ENCODE data around the gene SLC2A6. TPM values are rescaled to one million over a fixed set of nuclear protein-coding genes. Genes with fewer than 3 reads are reported as not detected.

Gene SLC2A6
- total RNA-seq, 4 donors from 2014 or later: 0.41 to 2.4 (median 1.4) TPM

GRCh38 chr9:133499132-133499891, 20.4 kb upstream of the SLC2A6 start:
- peaks cover 0 to 7% (median 2%) of the 10 kb centered on the region in 3 donors for H3K27me3 ChIP-seq
- H3K9me3 ChIP-seq: peaks cover 0 to 6% (median 3%) of the 10 kb centered on the region in 3 donors
- peak overlapping the region in 1 of 4 donors; percentile 41 for H3K27ac ChIP-seq
- H3K4me3 ChIP-seq: no peak overlapping the region
- DNase-seq (no peak), ATAC-seq (peak in 1 of 2 donors; percentile 54)
- no peaks in the 10 kb centered on the region for H3K36me3 ChIP-seq
- in situ Hi-C loops (cut with MboI; ENCODE audit: low sequenced_read_pairs in 4 of 4): loop anchor here in 1 of 4 donors (25.0 kb wide), 1 partner anchor 312 kb away; no protein-coding TSS in a partner anchor
- TF ChIP-seq CTCF (IDR thresholded peaks at IDR 0.05 in 4 of 5, conservative IDR thresholded peaks at IDR 0.05 in 1 of 5) (no peak), POLR2A (IDR thresholded peaks at IDR 0.05) (no peak)
- intact Hi-C loops (cut with DNase I; ENCODE audit: low total_unique reads): no loop called here
- no peaks in the 10 kb centered on the region for H3K4me1 ChIP-seq

- Histone ChIP-seq H3K36me3 (no peaks in the 10 kb centered on the region), H3K27me3 (peaks cover 0 to 7% (median 2%) of the 10 kb centered on the region in 3 donors), H3K4me1 (peaks cover 8 to 9% of the 10 kb centered on the region in 2 donors), H3K27ac (no peak overlapping the region), H3K9me3 (peaks cover 0 to 5% (median under 1%) of the 10 kb centered on the region in 3 donors), H3K4me3 (no peak overlapping the region)
- intact Hi-C loops (cut with DNase I; ENCODE audit: low total_unique reads) (no loop called here), in situ Hi-C loops (cut with MboI; ENCODE audit: low sequenced_read_pairs in 4 of 4) (loop anchor here in 1 of 4 donors (25.0 kb wide), 1 partner anchor 310 kb away; no protein-coding TSS in a partner anchor)
- ATAC-seq: no peak
- DNase-seq: no peak
- TF ChIP-seq POLR2A (IDR thresholded peaks at IDR 0.05) (no peak), CTCF (IDR thresholded peaks at IDR 0.05 in 4 of 5, conservative IDR thresholded peaks at IDR 0.05 in 1 of 5) (no peak)
Measured at GRCh38 chr9:133496861-133497842, 18.3 kb upstream of the SLC2A6 start.

- peaks cover 14 to 19% of the 10 kb centered on the region in 2 donors for H3K4me1 ChIP-seq
- H3K4me3 ChIP-seq: no peak overlapping the region
- DNase-seq (no peak), ATAC-seq (no peak)
- TF ChIP-seq POLR2A (IDR thresholded peaks at IDR 0.05) (no peak), CTCF (IDR thresholded peaks at IDR 0.05 in 4 of 5, conservative IDR thresholded peaks at IDR 0.05 in 1 of 5) (no peak)
- H3K36me3 ChIP-seq: no peaks in the 10 kb centered on the region
- intact Hi-C loops (cut with DNase I; ENCODE audit: low total_unique reads) (no loop called here), in situ Hi-C loops (cut with MboI; ENCODE audit: low sequenced_read_pairs in 4 of 4) (loop anchor here in 1 of 4 donors (25.0 kb wide), 1 partner anchor 308 kb away; no protein-coding TSS in a partner anchor)
- peaks cover 0 to 7% (median 2%) of the 10 kb centered on the region in 3 donors for H3K27me3 ChIP-seq
- H3K9me3 ChIP-seq: no peaks in the 10 kb centered on the region
- no peak overlapping the region for H3K27ac ChIP-seq
Measured at GRCh38 chr9:133495327-133496293, 16.7 kb upstream of the SLC2A6 start.
